Activated naive CD8-positive, alpha-beta T cell treated with anti-CD3 and anti-CD28 coated beads, Interleukin-2, amount 50 U/mL, for 24 hours (primary cell): ENCODE results near the gene APC.

Experiments
- ATAC-seq: fragments of 150-1000 bp; cut with Tn5 transposase; one replicate; pipeline ENCODE4 v1.10.0; 2021
- DNase-seq: peaks from one replicate; pipeline ENCODE4 v3.0.0; 2021
- H3K27ac Mint-ChIP-seq: one replicate; pipeline ENCODE4 v1.8.0; 2021; ENCODE audit warnings: mild to moderate bottlenecking, mixed read lengths
- H3K27me3 Mint-ChIP-seq: one replicate; pipeline ENCODE4 v1.8.0; 2021; ENCODE audit warnings: mixed read lengths
- H3K36me3 Mint-ChIP-seq: one replicate; pipeline ENCODE4 v1.8.0; 2021; ENCODE audit warnings: low read depth, mixed read lengths
- H3K4me1 Mint-ChIP-seq: one replicate; pipeline ENCODE4 v1.8.0; 2021; ENCODE audit warnings: mixed read lengths
- H3K4me3 Mint-ChIP-seq: one replicate; pipeline ENCODE4 v1.8.0; 2021; ENCODE audit warnings: mild to moderate bottlenecking, moderate library complexity, mixed read lengths
- H3K9me3 Mint-ChIP-seq: one replicate; pipeline ENCODE4 v1.8.0; 2021; ENCODE audit warnings: mixed read lengths

The APC gene

DNA sequence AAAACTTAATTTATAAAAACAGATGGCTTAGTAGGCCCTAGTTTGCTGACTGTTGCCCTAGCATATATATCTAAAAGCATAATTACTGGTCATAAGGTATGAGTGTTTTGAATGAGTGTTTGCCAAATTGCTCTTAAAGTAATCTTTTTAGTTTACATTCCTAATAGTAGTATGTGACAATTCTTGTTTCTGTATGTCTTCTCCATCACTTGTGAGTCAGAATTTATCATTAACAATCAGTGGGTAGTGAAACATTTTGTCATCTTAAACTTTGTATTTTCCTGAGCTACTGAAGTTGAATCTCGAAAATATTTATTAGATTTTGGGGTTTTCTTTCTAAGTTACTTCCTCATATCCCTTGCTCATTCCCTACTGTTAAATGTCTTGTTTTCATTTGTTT, 49.6 kb downstream of the APC start:
- no peak for DNase-seq
- no peaks in the 10 kb centered on the region for H3K9me3 Mint-ChIP-seq
- ATAC-seq, result no peak
- no peaks in the 10 kb centered on the region for H3K27me3 Mint-ChIP-seq
- no peak overlapping the region for H3K4me3 Mint-ChIP-seq
- peaks cover 4% of the 10 kb centered on the region for H3K36me3 Mint-ChIP-seq
- H3K4me1 Mint-ChIP-seq, result no peaks in the 10 kb centered on the region
- H3K27ac Mint-ChIP-seq, result no peak overlapping the region

DNA sequence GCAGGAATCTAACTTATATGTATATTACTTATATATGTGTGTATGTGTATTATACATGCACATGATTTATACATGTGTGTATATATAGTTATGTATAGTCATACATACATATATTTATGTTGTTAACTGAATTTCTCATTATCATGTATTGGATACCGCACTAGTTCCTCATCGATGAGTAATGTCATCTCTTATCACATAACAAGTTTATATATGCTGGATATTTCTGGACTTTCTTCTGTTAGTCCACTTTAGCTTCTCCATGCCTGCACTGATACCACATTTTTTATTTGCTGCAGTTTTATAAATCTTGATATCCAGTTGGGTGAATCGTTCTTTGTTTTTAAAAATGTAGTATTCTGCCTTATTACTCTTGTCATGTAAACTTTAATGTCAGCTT, 50.2 kb downstream of the APC start:
- Mint-ChIP-seq H3K36me3 (peaks cover 6% of the 10 kb centered on the region), H3K4me3 (no peak overlapping the region), H3K27me3 (no peaks in the 10 kb centered on the region), H3K27ac (no peak overlapping the region), H3K4me1 (no peaks in the 10 kb centered on the region), H3K9me3 (no peaks in the 10 kb centered on the region)
- DNase-seq, result no peak
- ATAC-seq, result no peak

GRCh38 chr5:112793201-112793600, 55.5 kb downstream of the APC start:
- Mint-ChIP-seq H3K4me1 (peaks cover 7% of the 10 kb centered on the region), H3K4me3 (no peak overlapping the region), H3K27me3 (no peaks in the 10 kb centered on the region), H3K27ac (no peak overlapping the region), H3K36me3 (peaks cover 16% of the 10 kb centered on the region), H3K9me3 (no peaks in the 10 kb centered on the region)
- DNase-seq (no peak), ATAC-seq (no peak)

GRCh38 chr5:112794410-112794809, 56.7 kb downstream of the APC start:
- Mint-ChIP-seq H3K4me1 (peaks cover 7% of the 10 kb centered on the region), H3K27me3 (no peaks in the 10 kb centered on the region), H3K9me3 (no peaks in the 10 kb centered on the region), H3K36me3 (peaks cover 19% of the 10 kb centered on the region), H3K4me3 (no peak overlapping the region), H3K27ac (no peak overlapping the region)
- no peak for ATAC-seq
- DNase-seq, result no peak

- peaks cover 20% of the 10 kb centered on the region for H3K36me3 Mint-ChIP-seq
- DNase-seq (no peak), ATAC-seq (no peak)
- H3K4me1 Mint-ChIP-seq, result peaks cover 7% of the 10 kb centered on the region
- H3K4me3 Mint-ChIP-seq, result no peak overlapping the region
- no peak overlapping the region for H3K27ac Mint-ChIP-seq
- no peaks in the 10 kb centered on the region for H3K27me3 Mint-ChIP-seq
- no peaks in the 10 kb centered on the region for H3K9me3 Mint-ChIP-seq
These were observed 57.7 kb downstream of the APC start for GRCh38 chr5:112795342-112795741.

DNA sequence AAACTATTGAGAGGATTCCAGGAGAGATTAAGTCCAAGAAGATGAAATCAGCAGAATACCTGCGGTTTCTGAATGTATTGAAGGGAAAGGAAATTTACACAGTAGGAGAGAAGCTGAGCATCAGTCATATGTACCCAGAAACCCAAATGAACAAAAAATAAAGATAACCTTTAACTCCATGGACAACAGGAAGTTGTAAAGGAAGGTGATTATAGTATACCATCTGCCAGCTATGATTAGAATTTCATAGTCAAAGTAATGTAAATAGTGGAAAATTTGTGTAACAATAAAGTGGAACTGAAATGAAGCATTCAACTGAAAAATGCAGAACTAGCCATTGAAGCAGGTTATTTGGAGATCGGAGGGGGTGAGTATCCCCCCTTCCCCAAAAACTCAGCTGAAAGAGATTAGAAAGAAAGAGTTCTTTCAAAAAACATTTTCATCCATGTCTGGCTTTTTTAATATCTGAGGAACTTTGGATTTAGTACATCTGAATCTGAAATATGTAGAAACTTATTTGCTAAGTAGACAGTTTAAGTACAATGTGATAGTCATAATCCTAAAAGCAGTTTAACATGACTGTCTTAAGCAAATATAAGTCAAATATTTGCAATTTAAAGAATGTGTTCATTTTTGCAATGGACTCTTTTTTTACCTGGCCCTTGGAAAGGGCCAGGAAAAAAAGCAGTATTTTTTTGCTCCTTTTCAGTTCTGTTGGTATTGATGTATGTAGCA, 58.4 kb downstream of the APC start:
- Mint-ChIP-seq H3K27ac (peak overlapping the region; percentile 4), H3K4me3 (no peak overlapping the region), H3K36me3 (peaks cover 22% of the 10 kb centered on the region), H3K4me1 (peaks cover 7% of the 10 kb centered on the region), H3K9me3 (no peaks in the 10 kb centered on the region), H3K27me3 (no peaks in the 10 kb centered on the region)
- ATAC-seq (no peak), DNase-seq (no peak)

DNA sequence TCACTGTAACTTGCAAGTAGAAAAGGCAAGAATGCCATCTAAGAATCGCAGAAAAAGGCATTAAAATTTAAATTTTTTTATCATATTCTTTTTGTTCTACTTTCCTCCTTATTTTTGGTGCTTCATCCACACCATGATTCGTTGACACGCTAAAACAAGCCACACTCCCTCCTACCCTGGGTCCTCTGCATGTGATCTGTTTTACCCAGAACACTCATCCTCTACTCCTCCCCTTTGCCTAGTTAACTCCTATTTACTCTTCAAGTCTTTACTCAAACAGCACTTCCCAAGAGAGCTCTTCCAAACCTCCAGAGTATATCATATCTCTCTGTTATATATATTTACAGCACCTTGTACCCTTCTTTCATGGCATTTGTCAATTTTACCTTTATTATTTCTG, 62.0 kb downstream of the APC start:
- ATAC-seq, result no peak
- no peak overlapping the region for H3K4me3 Mint-ChIP-seq
- H3K9me3 Mint-ChIP-seq, result no peaks in the 10 kb centered on the region
- peaks cover 6% of the 10 kb centered on the region for H3K4me1 Mint-ChIP-seq
- no peaks in the 10 kb centered on the region for H3K27me3 Mint-ChIP-seq
- no peak for DNase-seq
- H3K27ac Mint-ChIP-seq, result no peak overlapping the region
- peaks cover 16% of the 10 kb centered on the region for H3K36me3 Mint-ChIP-seq

- ATAC-seq (no peak), DNase-seq (no peak)
- Mint-ChIP-seq H3K27me3 (no peaks in the 10 kb centered on the region), H3K27ac (no peak overlapping the region), H3K9me3 (no peaks in the 10 kb centered on the region), H3K4me1 (peaks cover 2% of the 10 kb centered on the region), H3K36me3 (peaks cover 16% of the 10 kb centered on the region), H3K4me3 (no peak overlapping the region)
These were observed 63.2 kb downstream of the APC start for GRCh38 chr5:112800891-112801290.

GRCh38 chr5:112811023-112811422, 73.3 kb downstream of the APC start:
- H3K4me1 Mint-ChIP-seq, result peaks cover 5% of the 10 kb centered on the region
- no peaks in the 10 kb centered on the region for H3K9me3 Mint-ChIP-seq
- no peak overlapping the region for H3K27ac Mint-ChIP-seq
- DNase-seq (no peak), ATAC-seq (no peak)
- peaks cover 10% of the 10 kb centered on the region for H3K36me3 Mint-ChIP-seq
- H3K27me3 Mint-ChIP-seq, result no peaks in the 10 kb centered on the region
- no peak overlapping the region for H3K4me3 Mint-ChIP-seq

- no peak overlapping the region for H3K4me3 Mint-ChIP-seq
- H3K27me3 Mint-ChIP-seq, result no peaks in the 10 kb centered on the region
- no peak overlapping the region for H3K27ac Mint-ChIP-seq
- H3K36me3 Mint-ChIP-seq, result peaks cover 13% of the 10 kb centered on the region
- no peak for ATAC-seq
- no peaks in the 10 kb centered on the region for H3K9me3 Mint-ChIP-seq
- H3K4me1 Mint-ChIP-seq, result peaks cover 5% of the 10 kb centered on the region
- no peak for DNase-seq
These were observed 74.9 kb downstream of the APC start for GRCh38 chr5:112812549-112812948.

- Mint-ChIP-seq H3K36me3 (peaks cover 21% of the 10 kb centered on the region), H3K27me3 (no peaks in the 10 kb centered on the region)
These were observed 82.6 kb downstream of the APC start for GRCh38 chr5:112820246-112820645.

DNA sequence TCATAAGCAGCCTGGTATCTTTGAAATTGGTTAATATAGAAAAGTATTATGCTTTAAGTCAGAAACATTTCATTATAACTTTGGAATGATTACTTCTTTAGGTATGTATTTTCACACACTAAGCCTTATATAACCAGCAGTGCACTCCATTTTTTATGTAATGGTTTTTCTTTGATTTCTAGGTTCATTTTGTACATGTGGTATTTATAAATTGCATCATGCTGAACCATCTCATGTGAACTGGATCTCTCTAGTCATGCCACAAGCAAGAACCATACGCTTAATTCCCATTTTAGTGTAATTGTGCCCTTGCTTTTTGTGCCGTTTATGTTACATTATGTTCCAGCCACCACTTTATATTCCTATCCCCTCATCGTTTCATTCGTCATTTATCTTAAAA, 84.8 kb downstream of the APC start:
- no peaks in the 10 kb centered on the region for H3K4me1 Mint-ChIP-seq
- no peak for DNase-seq
- ATAC-seq, result no peak
- no peak overlapping the region for H3K4me3 Mint-ChIP-seq
- peaks cover 21% of the 10 kb centered on the region for H3K36me3 Mint-ChIP-seq
- no peak overlapping the region for H3K27ac Mint-ChIP-seq
- no peaks in the 10 kb centered on the region for H3K27me3 Mint-ChIP-seq
- no peaks in the 10 kb centered on the region for H3K9me3 Mint-ChIP-seq

More at GRCh38 chr5:112820246-112820645, 82.6 kb downstream of the APC start:
- DNase-seq, result no peak
- no peak for ATAC-seq
- H3K9me3 Mint-ChIP-seq, result no peaks in the 10 kb centered on the region
- no peaks in the 10 kb centered on the region for H3K4me1 Mint-ChIP-seq
- no peak overlapping the region for H3K27ac Mint-ChIP-seq
- no peak overlapping the region for H3K4me3 Mint-ChIP-seq

DNA sequence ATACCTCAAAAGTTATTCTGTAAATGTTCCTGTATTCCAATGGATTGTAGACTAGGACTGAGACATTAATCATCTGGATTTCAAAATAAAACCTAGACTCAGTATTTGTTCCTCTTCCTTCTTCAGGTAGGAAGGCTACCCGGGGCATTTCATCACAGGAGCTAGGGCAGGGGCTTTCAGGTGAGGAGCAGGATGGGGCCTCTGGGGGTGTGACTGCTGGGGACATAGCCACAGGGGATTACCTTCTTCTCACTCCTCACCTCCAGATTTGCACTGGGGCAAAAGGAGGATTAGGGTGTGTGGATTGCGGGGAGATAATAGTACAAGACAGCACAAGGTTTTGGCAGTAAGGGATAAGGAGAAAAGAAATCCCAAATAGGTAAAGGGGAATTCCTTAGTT, 85.5 kb downstream of the APC start:
- Mint-ChIP-seq H3K27ac (no peak overlapping the region), H3K27me3 (no peaks in the 10 kb centered on the region), H3K4me1 (no peaks in the 10 kb centered on the region), H3K9me3 (no peaks in the 10 kb centered on the region), H3K36me3 (peaks cover 23% of the 10 kb centered on the region), H3K4me3 (no peak overlapping the region)
- DNase-seq, result no peak
- ATAC-seq, result no peak

GRCh38 chr5:112823656-112824055, 86.0 kb downstream of the APC start:
- H3K4me1 Mint-ChIP-seq, result no peaks in the 10 kb centered on the region
- DNase-seq (no peak), ATAC-seq (no peak)
- no peak overlapping the region for H3K4me3 Mint-ChIP-seq
- no peaks in the 10 kb centered on the region for H3K9me3 Mint-ChIP-seq
- H3K27me3 Mint-ChIP-seq, result no peaks in the 10 kb centered on the region
- no peak overlapping the region for H3K27ac Mint-ChIP-seq
- peaks cover 20% of the 10 kb centered on the region for H3K36me3 Mint-ChIP-seq

DNA sequence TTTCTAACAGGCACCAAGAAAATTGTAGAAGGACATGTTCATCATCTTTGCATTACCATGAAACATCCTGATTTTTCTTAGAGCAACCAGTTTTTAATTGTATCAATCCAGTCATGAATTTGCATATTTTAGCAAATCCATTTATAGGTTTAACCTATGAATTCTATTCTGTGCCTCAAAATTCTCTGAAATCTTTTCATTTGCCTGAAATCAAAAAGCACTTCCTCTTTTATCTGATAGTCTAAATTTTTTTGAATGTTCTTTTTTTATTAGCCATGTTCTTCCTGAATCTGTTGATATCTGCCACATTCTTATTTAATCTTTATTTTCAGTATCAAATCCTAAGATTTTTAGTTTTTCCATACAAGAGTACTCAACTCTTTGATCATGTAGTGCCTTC, 86.5 kb downstream of the APC start:
- H3K4me3 Mint-ChIP-seq, result no peak overlapping the region
- no peak overlapping the region for H3K27ac Mint-ChIP-seq
- no peaks in the 10 kb centered on the region for H3K9me3 Mint-ChIP-seq
- DNase-seq (no peak), ATAC-seq (no peak)
- H3K27me3 Mint-ChIP-seq, result no peaks in the 10 kb centered on the region
- H3K4me1 Mint-ChIP-seq, result no peaks in the 10 kb centered on the region
- peaks cover 20% of the 10 kb centered on the region for H3K36me3 Mint-ChIP-seq

DNA sequence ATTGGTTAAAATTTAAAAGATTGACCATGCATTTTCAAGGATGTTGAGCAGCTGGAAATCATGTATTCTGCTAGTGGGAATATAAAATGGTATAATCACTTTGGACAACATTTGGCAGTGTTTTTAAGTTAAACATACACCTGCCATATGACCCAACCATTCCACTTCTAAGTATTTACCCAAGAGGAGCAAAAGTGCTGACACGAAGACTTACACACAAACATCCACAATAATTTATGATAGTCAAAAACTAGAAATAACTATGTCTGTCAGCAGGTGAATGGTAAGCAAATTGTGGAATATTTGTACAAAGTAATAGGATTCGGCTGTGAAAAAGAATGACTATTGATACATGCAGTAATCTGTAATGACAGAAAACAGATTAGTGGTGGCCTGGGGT, 92.7 kb downstream of the APC start:
- no peak overlapping the region for H3K27ac Mint-ChIP-seq
- H3K9me3 Mint-ChIP-seq, result no peaks in the 10 kb centered on the region
- H3K4me1 Mint-ChIP-seq, result no peaks in the 10 kb centered on the region
- H3K36me3 Mint-ChIP-seq, result peaks cover 19% of the 10 kb centered on the region
- ATAC-seq (no peak), DNase-seq (no peak)
- H3K4me3 Mint-ChIP-seq, result no peak overlapping the region
- H3K27me3 Mint-ChIP-seq, result no peaks in the 10 kb centered on the region
